Measurements from ENCODE around the gene KRTAP12-3.

Gene KRTAP12-3

GRCh38 chr21:44702111-44702972 lies 44.6 kb downstream of the KRTAP12-3 start:
- DNase-seq (ENCODE audit: low read depth in 2 of 2, low spot score in 1 of 2) = no peak

GRCh38 chr21:44702973-44703730 lies 45.4 kb downstream of the KRTAP12-3 start:
- no peak for DNase-seq (ENCODE audit: low read depth in 2 of 2, low spot score in 1 of 2)

GRCh38 chr21:44703731-44704635 lies 46.3 kb downstream of the KRTAP12-3 start:
- DNase-seq (ENCODE audit: low read depth in 2 of 2, low spot score in 1 of 2) = no peak

- no peak for DNase-seq (ENCODE audit: low read depth in 2 of 2, low spot score in 1 of 2)
These were observed 46.9 kb downstream of the KRTAP12-3 start for GRCh38 chr21:44704636-44705001.

- no peak for DNase-seq (ENCODE audit: low read depth in 2 of 2, low spot score in 1 of 2)
These were observed 48.4 kb downstream of the KRTAP12-3 start for GRCh38 chr21:44706026-44706705.

GRCh38 chr21:44706706-44707581 lies 49.2 kb downstream of the KRTAP12-3 start:
- DNase-seq (ENCODE audit: low read depth in 2 of 2, low spot score in 1 of 2) = no peak
